Upper lobe of left lung (tissue), 6 donors: Measurements from ENCODE around the gene SCLY. TPM values are rescaled to one million over a fixed set of nuclear protein-coding genes. Genes with fewer than 3 reads are reported as not detected.
"Not testable (repeated sequence)": the region's sequence is repeated elsewhere in the genome, so short reads cannot be mapped to it uniquely, and the experiment has no call there.

Experiments
- ATAC-seq, 2 donors: fragments of 200-7000 bp; cut with Tn5 transposase; one replicate each; pipeline ENCODE4 v1.9.1; 2022; ENCODE audit warnings: mild to moderate bottlenecking in 2 of 2, moderate library complexity in 2 of 2; ENCODE audit not compliant: low FRiP score in 2 of 2
- DNase-seq, 2 donors: peaks; one replicate each; pipeline ENCODE4 v3.0.0-alpha.2; 2019 to 2020
- H3K27ac ChIP-seq, 4 donors: fragments of 200-600 bp; sonication (generic); one replicate each; pipeline ENCODE4 v1.5.1; 2016 to 2019
- H3K27me3 ChIP-seq, 4 donors: fragments of 200-600 bp; sonication (generic); one replicate each; pipeline ENCODE4 v1.5.1; 2017 to 2019
- H3K36me3 ChIP-seq, 4 donors: fragments of 200-600 bp; sonication (generic); one replicate each; pipeline ENCODE4 v1.5.1; 2016 to 2019
- H3K4me1 ChIP-seq, 4 donors: fragments of 200-600 bp; sonication (generic); one replicate each; pipeline ENCODE4 v1.5.1; 2018 to 2019
- H3K4me3 ChIP-seq, 4 donors: fragments of 200-600 bp; sonication (generic); one replicate each; pipeline ENCODE4 v1.5.1; 2017 to 2019; ENCODE audit warnings: mild to moderate bottlenecking in 2 of 4, moderate library complexity in 1 of 4
- H3K9me3 ChIP-seq, 4 donors: fragments of 200-600 bp; sonication (generic); one replicate each; pipeline ENCODE4 v1.5.1; 2018 to 2019
- EP300 ChIP-seq, 4 donors: sonication (generic); formaldehyde crosslinking; IDR thresholded peaks; one replicate each; pipeline ENCODE4 v1.5.1; 2017; ENCODE audit warnings: antibody characterized with exemption in 4 of 4, control low read depth in 2 of 4
- POLR2A ChIP-seq, 4 donors: fragments of 450-650 bp; IDR thresholded peaks; one replicate each; pipeline ENCODE4 v1.5.1; 2016 to 2017; ENCODE audit warnings: antibody characterized with exemption in 4 of 4, mild to moderate bottlenecking in 2 of 4
- POLR2AphosphoS5 ChIP-seq, 2 donors: sonication (generic); formaldehyde crosslinking; IDR thresholded peaks; one replicate each; pipeline ENCODE4 v1.5.1; 2017; ENCODE audit warnings: antibody characterized with exemption in 2 of 2
- WGBS, 2 donors: methylation state at CpG; one replicate each; pipeline ENCODE4 v1.1.5; 2017 to 2018; 5-methylcytosine and 5-hydroxymethylcytosine counted together
- total RNA-seq, 6 donors: library from RNA; depleted of rRNA in 4 of 6; stranded (reverse); fragments of >200 nt in 4 of 6; gene quantifications; one replicate each; pipeline versions ENCODE4 v1.1.0 to v1.2.1, GENCODE V29; 2016 to 2021
- TF ChIP-seq, protein P1 (sequence below), 6 experiments: fragments of 450-650 bp in 4 of 6; fragments of 200-600 bp in 2 of 6; sonication (generic) in 2 of 6; IDR thresholded peaks; one replicate each; pipeline ENCODE4 v1.5.1; 2016 to 2019; ENCODE audit warnings: antibody characterized with exemption in 6 of 6
- donor health status: DM: no; HTN: no; CAD: no; lungs with moderate emphysema.
- donor health status: DM: no; HTN: yes; CAD: no; lungs with severe emphysema.

The SCLY gene
- total RNA-seq, 6 donors from 2014 or later: 9.4 to 19.9 (median 11.1) TPM

DNA sequence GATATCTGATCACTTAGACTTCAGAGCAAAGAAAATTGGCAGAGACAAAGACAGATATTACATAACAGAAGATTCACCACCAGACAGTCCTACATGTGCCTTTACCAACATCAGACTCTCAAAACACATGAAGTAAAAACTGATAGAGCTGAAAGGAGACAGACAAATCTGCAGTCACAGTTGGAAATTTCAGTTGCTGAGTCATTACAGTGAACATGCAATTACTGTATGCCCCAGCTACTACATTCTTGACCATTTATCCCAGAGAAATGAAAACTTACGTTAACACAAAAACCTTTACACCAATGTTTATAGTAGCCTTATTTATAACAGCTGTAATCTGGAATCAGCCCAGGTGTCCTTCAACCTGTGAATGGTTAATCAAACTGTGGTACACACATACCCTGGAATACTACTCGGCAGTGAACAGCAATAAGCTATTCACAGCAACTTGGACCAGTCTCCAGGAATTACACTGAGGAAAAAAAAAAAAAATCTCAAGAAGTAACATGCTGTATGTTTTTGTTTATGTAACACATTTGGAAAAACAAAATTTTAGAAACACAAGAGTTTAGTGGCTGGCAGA lies 7.5 kb upstream of the SCLY start:
- Histone ChIP-seq H3K4me1 (no peaks in the 10 kb centered on the region), H3K4me3 (no peak overlapping the region), H3K36me3 (no peaks in the 10 kb centered on the region), H3K27me3 (no peaks in the 10 kb centered on the region), H3K27ac (no peak overlapping the region), H3K9me3 (no peaks in the 10 kb centered on the region)
- DNase-seq: no peak
- TF ChIP-seq EP300 (IDR thresholded peaks at IDR 0.05) (no peak), POLR2A (IDR thresholded peaks at IDR 0.05) (no peak), POLR2AphosphoS5 (IDR thresholded peaks at IDR 0.05) (no peak)
- TF ChIP-seq, protein P1, sequence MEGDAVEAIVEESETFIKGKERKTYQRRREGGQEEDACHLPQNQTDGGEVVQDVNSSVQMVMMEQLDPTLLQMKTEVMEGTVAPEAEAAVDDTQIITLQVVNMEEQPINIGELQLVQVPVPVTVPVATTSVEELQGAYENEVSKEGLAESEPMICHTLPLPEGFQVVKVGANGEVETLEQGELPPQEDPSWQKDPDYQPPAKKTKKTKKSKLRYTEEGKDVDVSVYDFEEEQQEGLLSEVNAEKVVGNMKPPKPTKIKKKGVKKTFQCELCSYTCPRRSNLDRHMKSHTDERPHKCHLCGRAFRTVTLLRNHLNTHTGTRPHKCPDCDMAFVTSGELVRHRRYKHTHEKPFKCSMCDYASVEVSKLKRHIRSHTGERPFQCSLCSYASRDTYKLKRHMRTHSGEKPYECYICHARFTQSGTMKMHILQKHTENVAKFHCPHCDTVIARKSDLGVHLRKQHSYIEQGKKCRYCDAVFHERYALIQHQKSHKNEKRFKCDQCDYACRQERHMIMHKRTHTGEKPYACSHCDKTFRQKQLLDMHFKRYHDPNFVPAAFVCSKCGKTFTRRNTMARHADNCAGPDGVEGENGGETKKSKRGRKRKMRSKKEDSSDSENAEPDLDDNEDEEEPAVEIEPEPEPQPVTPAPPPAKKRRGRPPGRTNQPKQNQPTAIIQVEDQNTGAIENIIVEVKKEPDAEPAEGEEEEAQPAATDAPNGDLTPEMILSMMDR (IDR thresholded peaks at IDR 0.05): no peak
- WGBS, 2 donors: 83 to 85% methylated on average over 2 of the region's 2 CpGs
- ATAC-seq: no peak

DNA sequence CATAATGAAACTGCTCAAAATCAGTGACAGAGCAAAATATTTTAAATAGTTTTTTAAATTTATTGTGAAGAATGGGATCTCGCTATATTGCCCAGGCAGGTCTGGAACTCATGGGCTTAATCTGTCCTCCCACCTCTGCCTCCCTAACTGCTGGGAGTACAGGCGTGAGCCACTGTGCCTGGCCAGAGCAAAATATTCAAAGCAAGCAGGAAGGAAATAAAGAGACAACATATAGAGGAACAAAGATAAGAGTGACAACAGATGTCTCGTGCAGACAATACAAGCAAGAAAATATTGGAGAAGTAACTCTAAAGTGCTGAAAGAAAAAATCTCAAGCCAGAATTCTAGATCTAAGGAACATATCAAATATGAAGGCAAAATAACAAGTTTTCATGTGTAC lies 5.0 kb upstream of the SCLY start:
- Histone ChIP-seq H3K4me3 (no peak overlapping the region), H3K4me1 (peaks cover 0 to 7% (median 5%) of the 10 kb centered on the region in 4 donors), H3K27me3 (no peaks in the 10 kb centered on the region), H3K36me3 (no peaks in the 10 kb centered on the region), H3K27ac (no peak overlapping the region), H3K9me3 (no peaks in the 10 kb centered on the region)
- ATAC-seq (no peak), DNase-seq (no peak)
- TF ChIP-seq POLR2AphosphoS5 (IDR thresholded peaks at IDR 0.05) (no peak), POLR2A (IDR thresholded peaks at IDR 0.05) (no peak), EP300 (IDR thresholded peaks at IDR 0.05) (no peak)
- TF ChIP-seq, protein P1 (IDR thresholded peaks at IDR 0.05): no peak
- WGBS, 2 donors: 51 to 54% methylated on average over 3 of the region's 3 CpGs

DNA sequence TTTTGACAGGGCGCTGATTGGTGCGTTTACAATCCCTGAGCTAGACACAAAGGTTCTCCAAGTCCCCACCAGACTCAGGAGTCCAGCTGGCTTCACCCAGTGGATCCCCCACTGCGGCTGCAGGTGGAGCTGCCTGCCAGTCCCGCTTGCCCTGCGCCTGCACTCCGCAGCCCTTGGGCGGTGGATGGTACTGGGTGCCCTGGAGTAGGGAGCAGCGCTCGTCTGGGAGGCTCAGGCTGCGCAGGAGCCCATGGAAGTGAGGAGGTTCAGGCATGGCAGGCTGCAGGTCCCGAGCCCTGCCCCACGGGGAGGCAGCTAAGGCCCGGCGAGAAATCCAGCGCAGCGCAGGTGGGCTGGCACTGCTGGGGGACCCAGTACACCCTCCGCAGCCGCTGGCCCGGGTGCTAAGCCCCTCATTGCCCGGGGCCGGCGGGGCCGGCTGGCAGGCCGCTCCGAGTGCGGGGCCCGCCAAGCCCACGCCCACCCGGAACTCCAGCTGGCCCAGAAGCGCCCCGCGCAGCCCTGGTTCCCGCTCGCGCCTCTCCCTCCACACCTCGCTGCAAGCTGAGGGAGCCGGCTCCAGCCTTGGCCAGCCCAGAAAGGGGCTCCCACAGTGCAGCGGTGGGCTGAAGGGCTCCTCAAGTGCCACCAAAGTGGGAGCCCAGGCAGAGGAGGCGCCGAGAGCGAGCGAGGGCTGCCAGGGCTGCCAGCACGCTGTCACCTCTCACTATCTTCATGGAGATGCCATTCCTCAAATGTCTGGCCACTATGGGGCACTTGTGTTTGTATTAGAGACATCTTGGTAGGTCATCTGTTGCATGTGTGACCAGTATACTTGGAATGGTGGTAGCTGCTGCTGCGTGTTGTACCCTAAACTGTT lies 2.9 kb upstream of the SCLY start:
- not testable (repeated sequence) for ATAC-seq, H3K36me3 ChIP-seq, H3K27me3 ChIP-seq, H3K4me3 ChIP-seq, H3K9me3 ChIP-seq, H3K27ac ChIP-seq
- WGBS, 2 donors: 93 to 98% methylated on average over 12 to 39 of the region's 44 CpGs
- H3K4me1 ChIP-seq: peaks cover 10 to 17% (median 11%) of the 10 kb centered on the region in 4 donors
- peak in 1 of 2 donors; percentile 74 for DNase-seq

DNA sequence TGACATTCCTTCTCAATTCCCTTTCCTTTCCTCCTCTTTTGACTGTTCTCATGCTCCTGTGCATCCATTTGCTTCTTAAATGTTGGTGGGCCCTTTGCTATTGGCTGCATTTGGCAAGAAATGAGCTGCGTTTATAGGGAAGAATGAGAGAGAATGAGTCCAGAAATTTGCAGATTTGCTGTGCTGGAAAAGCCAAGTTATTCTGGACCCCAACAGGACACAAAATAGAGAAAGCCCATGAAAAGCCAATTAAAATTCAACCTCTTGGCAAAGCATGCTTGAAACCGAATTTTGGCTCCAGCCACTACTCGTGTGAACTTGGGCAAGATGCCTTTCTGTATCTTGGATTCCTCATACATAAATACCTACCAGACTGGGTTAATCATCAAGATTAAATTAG lies 1.3 kb upstream of the SCLY start:
- peaks cover 0 to 4% (median 0%) of the 10 kb centered on the region in 4 donors for H3K36me3 ChIP-seq
- H3K9me3 ChIP-seq: no peaks in the 10 kb centered on the region
- peak overlapping the region in 1 of 4 donors; percentile 87 for H3K4me3 ChIP-seq
- no peak overlapping the region for H3K27ac ChIP-seq
- TF ChIP-seq POLR2AphosphoS5 (IDR thresholded peaks at IDR 0.05) (no peak), EP300 (IDR thresholded peaks at IDR 0.05) (no peak), POLR2A (IDR thresholded peaks at IDR 0.05) (no peak)
- TF ChIP-seq, protein P1 (IDR thresholded peaks at IDR 0.05): no peak
- WGBS, 2 donors: 94 to 96% methylated on average over 3 of the region's 3 CpGs
- no peak for ATAC-seq
- H3K4me1 ChIP-seq: peaks cover 10 to 17% (median 11%) of the 10 kb centered on the region in 4 donors
- no peaks in the 10 kb centered on the region for H3K27me3 ChIP-seq
- no peak for DNase-seq

DNA sequence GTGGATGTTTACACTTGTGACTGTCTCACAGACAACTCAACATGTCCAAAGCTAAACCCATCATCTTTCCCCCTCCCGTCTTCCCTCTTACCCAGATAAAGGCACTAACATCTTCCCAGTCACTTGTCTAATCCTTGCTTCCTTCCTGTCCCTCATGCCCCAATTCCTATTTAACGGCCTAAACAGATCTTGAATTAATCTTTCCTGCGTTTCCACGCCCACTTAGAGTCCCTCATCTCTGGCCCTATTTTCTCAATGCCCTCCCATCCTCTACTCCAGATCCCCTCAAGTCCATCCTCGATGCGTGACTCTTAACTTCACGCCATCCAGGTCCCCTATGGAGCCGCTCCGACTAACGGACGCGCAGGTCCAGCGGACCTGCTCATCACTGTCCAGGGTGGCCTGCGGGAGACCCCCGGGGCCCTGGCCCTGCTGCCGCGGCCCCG lies 682 bp upstream of the SCLY start:
- peak overlapping the region; percentile 85 to 97 (median 90) for H3K27ac ChIP-seq
- no peaks in the 10 kb centered on the region for H3K27me3 ChIP-seq
- no peak for ATAC-seq
- H3K4me1 ChIP-seq: peaks cover 10 to 17% (median 11%) of the 10 kb centered on the region in 4 donors
- H3K9me3 ChIP-seq: no peaks in the 10 kb centered on the region
- TF ChIP-seq POLR2AphosphoS5 (IDR thresholded peaks at IDR 0.05) (no peak), POLR2A (IDR thresholded peaks at IDR 0.05) (no peak), EP300 (IDR thresholded peaks at IDR 0.05) (no peak)
- TF ChIP-seq, protein P1 (IDR thresholded peaks at IDR 0.05): no peak
- no peak for DNase-seq
- peak overlapping the region; percentile 80 to 98 (median 92) for H3K4me3 ChIP-seq
- H3K36me3 ChIP-seq: peaks cover 0 to 10% (median 1%) of the 10 kb centered on the region in 4 donors
- whole genome bisulfite sequencing, 2 donors: 1 to 3% methylated on average over 15 of the region's 18 CpGs
